Activated naive CD8-positive, alpha-beta T cell (primary cell): ENCODE data around the gene ACACB.

Source experiments
- H3K27ac Mint-ChIP-seq: one replicate; pipeline ENCODE4 v1.8.0; 2021; ENCODE audit warnings: mixed read lengths
- H3K27me3 Mint-ChIP-seq: one replicate; pipeline ENCODE4 v1.8.0; 2021; ENCODE audit warnings: mixed read lengths
- H3K36me3 Mint-ChIP-seq: one replicate; pipeline ENCODE4 v1.8.0; 2021; ENCODE audit warnings: mixed read lengths
- H3K4me1 Mint-ChIP-seq: one replicate; pipeline ENCODE4 v1.8.0; 2021; ENCODE audit warnings: low read depth, mixed read lengths
- H3K4me3 Mint-ChIP-seq: one replicate; pipeline ENCODE4 v1.8.0; 2021; ENCODE audit warnings: mild to moderate bottlenecking, mixed read lengths
- H3K9me3 Mint-ChIP-seq: one replicate; pipeline ENCODE4 v1.8.0; 2021; ENCODE audit warnings: low read depth, mixed read lengths

The ACACB gene

GRCh38 chr12:109221277-109221931, 105.0 kb downstream of the ACACB start:
- Mint-ChIP-seq H3K36me3 (peaks cover 5% of the 10 kb centered on the region), H3K9me3 (no peaks in the 10 kb centered on the region), H3K27ac (no peak overlapping the region), H3K4me1 (no peaks in the 10 kb centered on the region), H3K27me3 (no peaks in the 10 kb centered on the region), H3K4me3 (no peak overlapping the region)

DNA sequence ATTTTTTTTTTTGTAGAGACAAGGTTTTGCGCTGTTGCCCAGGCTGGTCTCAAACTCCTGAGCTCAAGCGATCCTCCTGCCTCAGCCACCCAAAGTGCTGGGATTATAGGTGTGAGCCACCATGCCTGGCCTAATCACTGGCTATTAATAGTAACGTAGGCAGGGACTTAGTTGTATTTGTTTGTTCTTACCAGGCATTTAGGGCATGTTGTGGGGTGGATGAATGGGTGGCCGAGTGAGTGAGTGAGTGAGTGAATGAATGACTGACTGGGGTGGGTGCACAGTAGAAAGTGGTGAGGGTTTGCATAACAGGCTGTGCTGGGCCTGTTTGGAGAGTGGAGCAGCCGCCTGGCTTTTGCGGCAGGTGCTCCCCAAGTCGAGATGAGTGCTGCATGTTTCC, 105.7 kb downstream of the ACACB start:
- Mint-ChIP-seq H3K9me3 (no peaks in the 10 kb centered on the region), H3K27ac (no peak overlapping the region), H3K27me3 (no peaks in the 10 kb centered on the region), H3K4me1 (no peaks in the 10 kb centered on the region), H3K4me3 (no peak overlapping the region), H3K36me3 (peaks cover 5% of the 10 kb centered on the region)

- Mint-ChIP-seq H3K4me3 (no peak overlapping the region), H3K27ac (no peak overlapping the region), H3K9me3 (no peaks in the 10 kb centered on the region), H3K27me3 (no peaks in the 10 kb centered on the region), H3K36me3 (peaks cover 6% of the 10 kb centered on the region), H3K4me1 (no peaks in the 10 kb centered on the region)
Observed at GRCh38 chr12:109222496-109222895, 106.1 kb downstream of the ACACB start.

- Mint-ChIP-seq H3K36me3 (peaks cover 6% of the 10 kb centered on the region), H3K4me3 (no peak overlapping the region)
Observed at GRCh38 chr12:109223211-109223610, 106.8 kb downstream of the ACACB start.

GRCh38 chr12:109223868-109224267, 107.5 kb downstream of the ACACB start:
- Mint-ChIP-seq H3K27ac (no peak overlapping the region), H3K36me3 (peaks cover 6% of the 10 kb centered on the region), H3K9me3 (no peaks in the 10 kb centered on the region), H3K4me3 (no peak overlapping the region), H3K4me1 (no peaks in the 10 kb centered on the region), H3K27me3 (no peaks in the 10 kb centered on the region)

More at GRCh38 chr12:109223211-109223610, 106.8 kb downstream of the ACACB start:
- H3K27ac Mint-ChIP-seq = no peak overlapping the region
- H3K4me1 Mint-ChIP-seq = no peaks in the 10 kb centered on the region
- H3K27me3 Mint-ChIP-seq = no peaks in the 10 kb centered on the region
- H3K9me3 Mint-ChIP-seq = no peaks in the 10 kb centered on the region

DNA sequence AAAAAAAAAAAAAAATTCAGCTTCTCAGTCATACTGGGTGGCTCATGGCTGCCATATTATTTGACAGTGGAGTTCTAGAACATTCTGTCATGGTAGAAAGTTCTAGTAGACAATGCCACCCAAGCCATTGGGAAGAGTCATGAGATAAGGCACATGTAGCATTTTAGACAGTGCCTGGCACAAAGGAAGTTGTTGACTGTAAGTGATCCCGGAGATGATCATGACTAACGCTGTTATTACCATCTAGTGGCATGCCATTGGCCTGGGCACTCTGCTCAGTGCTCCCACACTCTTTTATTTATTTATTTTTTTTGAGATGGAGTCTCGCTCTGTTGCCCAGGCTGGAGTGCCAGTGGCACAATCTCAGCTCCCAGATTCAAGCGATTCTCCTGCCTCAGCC, 112.3 kb downstream of the ACACB start:
- H3K9me3 Mint-ChIP-seq = no peaks in the 10 kb centered on the region
- no peaks in the 10 kb centered on the region for H3K27me3 Mint-ChIP-seq
- no peaks in the 10 kb centered on the region for H3K4me1 Mint-ChIP-seq
- no peak overlapping the region for H3K27ac Mint-ChIP-seq
- peaks cover 11% of the 10 kb centered on the region for H3K36me3 Mint-ChIP-seq
- no peak overlapping the region for H3K4me3 Mint-ChIP-seq

- no peaks in the 10 kb centered on the region for H3K4me1 Mint-ChIP-seq
- no peak overlapping the region for H3K4me3 Mint-ChIP-seq
- H3K9me3 Mint-ChIP-seq = no peaks in the 10 kb centered on the region
- H3K27ac Mint-ChIP-seq = no peak overlapping the region
- H3K27me3 Mint-ChIP-seq = no peaks in the 10 kb centered on the region
- peaks cover 6% of the 10 kb centered on the region for H3K36me3 Mint-ChIP-seq
Observed at GRCh38 chr12:109230193-109230592, 113.8 kb downstream of the ACACB start.

GRCh38 chr12:109232731-109233130, 116.3 kb downstream of the ACACB start:
- Mint-ChIP-seq H3K9me3 (no peaks in the 10 kb centered on the region), H3K27ac (no peak overlapping the region), H3K4me3 (no peak overlapping the region), H3K27me3 (no peaks in the 10 kb centered on the region), H3K4me1 (no peaks in the 10 kb centered on the region), H3K36me3 (peaks cover 7% of the 10 kb centered on the region)

- H3K36me3 Mint-ChIP-seq = peaks cover 7% of the 10 kb centered on the region
- H3K27ac Mint-ChIP-seq = no peak overlapping the region
- H3K27me3 Mint-ChIP-seq = no peaks in the 10 kb centered on the region
- no peak overlapping the region for H3K4me3 Mint-ChIP-seq
- no peaks in the 10 kb centered on the region for H3K9me3 Mint-ChIP-seq
- H3K4me1 Mint-ChIP-seq = no peaks in the 10 kb centered on the region
Observed at GRCh38 chr12:109234012-109234411, 117.6 kb downstream of the ACACB start.

DNA sequence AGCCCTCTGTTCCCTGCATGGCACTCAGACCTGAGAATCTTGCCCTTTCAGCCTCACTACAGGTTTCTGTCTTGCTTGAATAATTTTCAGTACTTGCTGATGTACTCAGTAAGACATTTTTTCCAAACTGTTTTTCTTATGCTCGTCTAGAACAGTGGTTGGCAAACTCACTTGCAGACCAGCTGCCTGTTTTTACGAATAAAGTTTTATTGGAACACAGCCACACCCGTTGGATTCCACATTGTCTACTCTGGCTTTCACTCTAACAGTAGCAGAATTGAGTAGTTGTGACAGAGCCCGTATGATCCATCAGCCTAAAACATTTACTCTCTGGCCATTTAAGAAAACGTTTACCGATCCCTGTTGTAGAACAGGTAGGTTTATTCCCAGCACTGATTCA, 119.9 kb downstream of the ACACB start:
- Mint-ChIP-seq H3K27ac (no peak overlapping the region), H3K36me3 (peaks cover 6% of the 10 kb centered on the region), H3K27me3 (no peaks in the 10 kb centered on the region), H3K4me3 (no peak overlapping the region), H3K4me1 (no peaks in the 10 kb centered on the region), H3K9me3 (no peaks in the 10 kb centered on the region)

DNA sequence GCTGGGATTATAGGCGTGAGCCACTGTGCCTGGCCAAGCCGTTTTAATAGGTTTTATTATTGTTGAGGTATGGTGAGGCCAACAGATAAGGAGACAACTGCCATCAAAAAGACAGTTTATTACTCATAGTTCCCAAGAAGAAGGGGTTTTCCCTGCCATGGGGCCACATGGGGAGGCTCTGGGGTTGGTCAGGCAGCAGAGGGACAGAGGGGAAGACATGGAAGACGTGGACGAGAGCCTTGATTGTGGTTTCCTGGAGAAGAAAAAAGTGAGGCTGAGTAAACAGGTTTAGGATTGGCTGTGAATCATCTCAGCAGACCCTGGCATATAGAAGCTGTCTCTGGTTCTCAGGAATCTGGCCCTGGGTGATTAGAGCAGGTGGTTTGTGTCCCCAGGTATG, 122.8 kb downstream of the ACACB start:
- Mint-ChIP-seq H3K4me1 (no peaks in the 10 kb centered on the region), H3K9me3 (no peaks in the 10 kb centered on the region), H3K4me3 (no peak overlapping the region), H3K36me3 (peaks cover 11% of the 10 kb centered on the region), H3K27me3 (no peaks in the 10 kb centered on the region), H3K27ac (no peak overlapping the region)

DNA sequence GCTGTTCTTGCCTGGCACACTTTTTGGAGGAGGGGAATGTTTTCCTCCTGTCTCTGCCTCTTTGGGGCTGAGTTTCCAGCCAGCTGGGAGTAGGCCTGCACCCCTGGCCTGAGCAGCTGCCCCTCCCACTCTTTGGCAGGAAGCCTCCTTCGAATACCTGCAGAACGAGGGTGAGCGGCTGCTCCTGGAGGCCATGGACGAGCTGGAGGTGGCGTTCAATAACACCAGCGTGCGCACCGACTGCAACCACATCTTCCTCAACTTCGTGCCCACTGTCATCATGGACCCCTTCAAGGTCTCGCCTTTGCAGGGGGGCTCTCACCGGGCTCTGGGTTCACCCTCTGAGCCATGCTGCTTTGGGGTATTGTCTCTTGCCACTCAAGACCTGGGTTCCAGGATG, 123.3 kb downstream of the ACACB start:
- H3K9me3 Mint-ChIP-seq = no peaks in the 10 kb centered on the region
- no peak overlapping the region for H3K4me3 Mint-ChIP-seq
- H3K27me3 Mint-ChIP-seq = no peaks in the 10 kb centered on the region
- H3K36me3 Mint-ChIP-seq = peaks cover 11% of the 10 kb centered on the region
- H3K27ac Mint-ChIP-seq = no peak overlapping the region
- H3K4me1 Mint-ChIP-seq = no peaks in the 10 kb centered on the region

GRCh38 chr12:109240365-109240764, 124.0 kb downstream of the ACACB start:
- H3K27ac Mint-ChIP-seq = no peak overlapping the region
- H3K27me3 Mint-ChIP-seq = no peaks in the 10 kb centered on the region
- no peak overlapping the region for H3K4me3 Mint-ChIP-seq
- no peaks in the 10 kb centered on the region for H3K9me3 Mint-ChIP-seq
- H3K36me3 Mint-ChIP-seq = peaks cover 11% of the 10 kb centered on the region
- H3K4me1 Mint-ChIP-seq = no peaks in the 10 kb centered on the region

GRCh38 chr12:109241936-109242335, 125.5 kb downstream of the ACACB start:
- H3K27me3 Mint-ChIP-seq = no peaks in the 10 kb centered on the region
- H3K27ac Mint-ChIP-seq = no peak overlapping the region
- H3K4me3 Mint-ChIP-seq = no peak overlapping the region
- H3K4me1 Mint-ChIP-seq = no peaks in the 10 kb centered on the region
- no peaks in the 10 kb centered on the region for H3K9me3 Mint-ChIP-seq
- H3K36me3 Mint-ChIP-seq = peaks cover 14% of the 10 kb centered on the region

GRCh38 chr12:109244073-109244472, 127.7 kb downstream of the ACACB start:
- Mint-ChIP-seq H3K27me3 (no peaks in the 10 kb centered on the region), H3K36me3 (peaks cover 12% of the 10 kb centered on the region), H3K9me3 (no peaks in the 10 kb centered on the region), H3K27ac (no peak overlapping the region), H3K4me3 (no peak overlapping the region), H3K4me1 (no peaks in the 10 kb centered on the region)

DNA sequence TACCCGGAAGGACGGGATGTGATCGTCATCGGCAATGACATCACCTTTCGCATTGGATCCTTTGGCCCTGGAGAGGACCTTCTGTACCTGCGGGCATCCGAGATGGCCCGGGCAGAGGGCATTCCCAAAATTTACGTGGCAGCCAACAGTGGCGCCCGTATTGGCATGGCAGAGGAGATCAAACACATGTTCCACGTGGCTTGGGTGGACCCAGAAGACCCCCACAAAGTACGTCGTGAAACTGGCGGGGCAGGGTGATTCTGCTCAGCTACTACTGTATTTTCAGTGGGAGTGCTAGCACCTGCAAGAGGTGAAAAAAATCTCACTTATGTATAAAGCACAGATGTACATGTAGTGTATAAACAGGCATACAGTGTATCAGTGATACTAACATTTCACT, 129.8 kb downstream of the ACACB start:
- H3K27me3 Mint-ChIP-seq = no peaks in the 10 kb centered on the region
- H3K4me3 Mint-ChIP-seq = no peak overlapping the region
- H3K36me3 Mint-ChIP-seq = peaks cover 16% of the 10 kb centered on the region
- no peak overlapping the region for H3K27ac Mint-ChIP-seq
- no peaks in the 10 kb centered on the region for H3K4me1 Mint-ChIP-seq
- H3K9me3 Mint-ChIP-seq = no peaks in the 10 kb centered on the region
